ENCODE measurements around the gene FNDC3B. TPM values are rescaled to one million over a fixed set of nuclear protein-coding genes. Genes with fewer than 3 reads are reported as not detected.

FNDC3B gene
- total and polyA plus RNA-seq, 4 donors = 23.3 to 74.2 (median 32.9) TPM

DNA sequence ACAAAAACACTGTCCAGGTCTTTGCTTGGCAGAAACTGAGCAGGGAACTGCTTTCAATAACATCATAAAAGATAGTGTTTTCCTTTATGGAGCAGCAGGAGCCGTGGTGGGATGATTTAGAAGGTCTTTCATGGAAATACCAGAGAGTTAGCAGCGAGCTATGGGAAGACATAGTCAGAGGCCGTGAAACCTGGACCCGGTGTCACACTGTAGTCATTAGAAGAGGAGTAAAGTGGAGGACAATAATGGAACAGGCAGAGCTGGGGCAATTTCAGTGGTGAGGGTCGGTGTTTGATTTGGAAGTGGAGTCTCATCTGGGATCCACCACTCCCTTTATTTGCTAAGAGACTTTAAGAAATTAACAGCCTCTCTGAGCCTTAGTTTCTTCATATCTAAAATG, 351.4 kb downstream of the FNDC3B start:
- Histone ChIP-seq H3K27ac (ENCODE audit: low read depth in 1 of 2, low read length in 2 of 2) (no peak overlapping the region), H3K36me3 (ENCODE audit: control insufficient read depth in 4 of 4, insufficient read depth in 3 of 4, low read depth in 1 of 4, low read length in 3 of 4) (peaks cover 3 to 5% (median 3%) of the 10 kb centered on the region in 4 donors), H3K27me3 (ENCODE audit: control insufficient read depth in 4 of 4, insufficient read depth in 4 of 4, low read length in 3 of 4) (no peaks in the 10 kb centered on the region), H3K4me3 (ENCODE audit: low read depth in 1 of 3, low read length in 3 of 3) (no peak overlapping the region), H3K9me3 (ENCODE audit: control insufficient read depth in 4 of 4, low read length in 3 of 4) (no peaks in the 10 kb centered on the region), H3K4me1 (ENCODE audit: control insufficient read depth in 4 of 4, insufficient read depth in 4 of 4, low read length in 3 of 4) (no peaks in the 10 kb centered on the region), H3K9ac (ENCODE audit: low read depth in 1 of 2, low read length in 2 of 2) (no peak overlapping the region)
- 96% methylated on average over 5 of the region's 5 CpGs for WGBS
- no peak for TF ChIP-seq HNF4A (conservative IDR thresholded peaks at IDR 0.05)
- TF ChIP-seq, protein P1, sequence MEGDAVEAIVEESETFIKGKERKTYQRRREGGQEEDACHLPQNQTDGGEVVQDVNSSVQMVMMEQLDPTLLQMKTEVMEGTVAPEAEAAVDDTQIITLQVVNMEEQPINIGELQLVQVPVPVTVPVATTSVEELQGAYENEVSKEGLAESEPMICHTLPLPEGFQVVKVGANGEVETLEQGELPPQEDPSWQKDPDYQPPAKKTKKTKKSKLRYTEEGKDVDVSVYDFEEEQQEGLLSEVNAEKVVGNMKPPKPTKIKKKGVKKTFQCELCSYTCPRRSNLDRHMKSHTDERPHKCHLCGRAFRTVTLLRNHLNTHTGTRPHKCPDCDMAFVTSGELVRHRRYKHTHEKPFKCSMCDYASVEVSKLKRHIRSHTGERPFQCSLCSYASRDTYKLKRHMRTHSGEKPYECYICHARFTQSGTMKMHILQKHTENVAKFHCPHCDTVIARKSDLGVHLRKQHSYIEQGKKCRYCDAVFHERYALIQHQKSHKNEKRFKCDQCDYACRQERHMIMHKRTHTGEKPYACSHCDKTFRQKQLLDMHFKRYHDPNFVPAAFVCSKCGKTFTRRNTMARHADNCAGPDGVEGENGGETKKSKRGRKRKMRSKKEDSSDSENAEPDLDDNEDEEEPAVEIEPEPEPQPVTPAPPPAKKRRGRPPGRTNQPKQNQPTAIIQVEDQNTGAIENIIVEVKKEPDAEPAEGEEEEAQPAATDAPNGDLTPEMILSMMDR (IDR thresholded peaks at IDR 0.05; ENCODE audit: low read depth, low read length, missing input control) = no peak
- no peak for DNase-seq (ENCODE audit: low spot score)

DNA sequence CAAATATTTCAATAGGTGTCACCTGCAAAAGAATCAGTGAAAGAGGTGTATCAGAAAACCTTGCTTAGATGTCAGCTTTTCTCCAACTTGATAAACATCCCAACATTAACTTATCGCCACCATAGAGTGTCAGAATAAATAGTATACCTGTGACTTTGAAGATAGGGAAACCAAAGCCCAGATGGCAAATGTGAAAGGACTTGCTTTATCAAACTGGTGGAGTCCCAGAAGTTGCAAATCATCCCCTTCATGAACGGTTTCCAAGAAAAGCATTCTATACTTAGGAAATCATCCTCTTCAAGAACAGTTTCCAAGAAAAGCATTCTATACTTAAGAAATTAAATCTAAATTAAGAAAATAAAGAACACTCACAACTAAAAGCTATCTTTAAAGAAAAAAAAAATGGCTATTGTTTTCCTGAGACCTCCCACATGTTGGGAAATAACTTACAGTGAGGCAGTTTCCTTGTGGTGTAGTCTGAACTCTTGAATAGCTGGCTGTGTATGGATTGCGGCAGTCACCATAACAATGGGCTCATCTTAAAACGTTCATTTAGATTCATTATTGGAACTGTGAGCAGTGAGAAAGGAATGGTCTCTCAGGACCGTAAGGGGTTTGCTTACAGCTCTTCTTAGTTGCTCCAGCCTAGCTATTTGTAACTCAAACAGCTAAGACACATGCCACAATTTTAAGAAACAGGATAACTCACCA, 352.4 kb downstream of the FNDC3B start:
- WGBS = 83% methylated on average over 5 of the region's 5 CpGs
- Histone ChIP-seq H3K36me3 (ENCODE audit: control insufficient read depth in 4 of 4, insufficient read depth in 3 of 4, low read depth in 1 of 4, low read length in 3 of 4) (peaks cover 3 to 8% (median 4%) of the 10 kb centered on the region in 4 donors), H3K27ac (ENCODE audit: low read depth in 1 of 2, low read length in 2 of 2) (no peak overlapping the region), H3K4me1 (ENCODE audit: control insufficient read depth in 4 of 4, insufficient read depth in 4 of 4, low read length in 3 of 4) (no peaks in the 10 kb centered on the region), H3K9me3 (ENCODE audit: control insufficient read depth in 4 of 4, low read length in 3 of 4) (no peaks in the 10 kb centered on the region), H3K4me3 (ENCODE audit: low read depth in 1 of 3, low read length in 3 of 3) (no peak overlapping the region), H3K9ac (ENCODE audit: low read depth in 1 of 2, low read length in 2 of 2) (no peak overlapping the region), H3K27me3 (ENCODE audit: control insufficient read depth in 4 of 4, insufficient read depth in 4 of 4, low read length in 3 of 4) (no peaks in the 10 kb centered on the region)
- no peak for DNase-seq (ENCODE audit: low spot score)
- TF ChIP-seq, protein P2, sequence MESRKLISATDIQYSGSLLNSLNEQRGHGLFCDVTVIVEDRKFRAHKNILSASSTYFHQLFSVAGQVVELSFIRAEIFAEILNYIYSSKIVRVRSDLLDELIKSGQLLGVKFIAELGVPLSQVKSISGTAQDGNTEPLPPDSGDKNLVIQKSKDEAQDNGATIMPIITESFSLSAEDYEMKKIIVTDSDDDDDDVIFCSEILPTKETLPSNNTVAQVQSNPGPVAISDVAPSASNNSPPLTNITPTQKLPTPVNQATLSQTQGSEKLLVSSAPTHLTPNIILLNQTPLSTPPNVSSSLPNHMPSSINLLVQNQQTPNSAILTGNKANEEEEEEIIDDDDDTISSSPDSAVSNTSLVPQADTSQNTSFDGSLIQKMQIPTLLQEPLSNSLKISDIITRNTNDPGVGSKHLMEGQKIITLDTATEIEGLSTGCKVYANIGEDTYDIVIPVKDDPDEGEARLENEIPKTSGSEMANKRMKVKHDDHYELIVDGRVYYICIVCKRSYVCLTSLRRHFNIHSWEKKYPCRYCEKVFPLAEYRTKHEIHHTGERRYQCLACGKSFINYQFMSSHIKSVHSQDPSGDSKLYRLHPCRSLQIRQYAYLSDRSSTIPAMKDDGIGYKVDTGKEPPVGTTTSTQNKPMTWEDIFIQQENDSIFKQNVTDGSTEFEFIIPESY (IDR thresholded peaks at IDR 0.05) = no peak
- TF ChIP-seq, protein P3, sequence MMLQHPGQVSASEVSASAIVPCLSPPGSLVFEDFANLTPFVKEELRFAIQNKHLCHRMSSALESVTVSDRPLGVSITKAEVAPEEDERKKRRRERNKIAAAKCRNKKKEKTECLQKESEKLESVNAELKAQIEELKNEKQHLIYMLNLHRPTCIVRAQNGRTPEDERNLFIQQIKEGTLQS (IDR thresholded peaks at IDR 0.05) = no peak
- TF ChIP-seq YY1 (IDR thresholded peaks at IDR 0.05) (no peak), RAD21 (IDR thresholded peaks at IDR 0.05) (no peak), SP1 (IDR thresholded peaks at IDR 0.05) (no peak)

DNA sequence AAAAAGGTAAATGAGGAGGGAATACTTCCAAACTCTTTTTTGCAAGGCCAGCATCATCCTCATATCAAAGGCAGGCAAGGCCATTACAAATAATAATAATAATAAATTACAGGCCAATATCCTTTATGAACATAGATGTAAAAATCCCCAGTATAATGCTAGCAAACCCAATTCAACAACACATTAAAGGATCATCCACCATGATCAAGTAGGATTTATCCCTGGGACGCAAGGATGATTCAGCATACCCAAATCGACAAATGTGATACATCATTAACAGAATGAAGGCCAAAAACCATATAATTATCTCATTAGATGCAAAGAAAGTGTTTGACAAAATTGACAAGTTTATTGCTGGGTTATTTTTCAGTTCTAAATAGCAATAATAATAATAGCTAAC, 355.3 kb downstream of the FNDC3B start:
- DNase-seq (ENCODE audit: low spot score) = no peak
- TF ChIP-seq GABPA (IDR thresholded peaks at IDR 0.05 in 1 of 2, conservative IDR thresholded peaks at IDR 0.05 in 1 of 2) (no peak), HNF4A (conservative IDR thresholded peaks at IDR 0.05) (no peak), SP1 (IDR thresholded peaks at IDR 0.05) (no peak)
- TF ChIP-seq, protein P3 (IDR thresholded peaks at IDR 0.05) = no peak
- TF ChIP-seq, protein P4, sequence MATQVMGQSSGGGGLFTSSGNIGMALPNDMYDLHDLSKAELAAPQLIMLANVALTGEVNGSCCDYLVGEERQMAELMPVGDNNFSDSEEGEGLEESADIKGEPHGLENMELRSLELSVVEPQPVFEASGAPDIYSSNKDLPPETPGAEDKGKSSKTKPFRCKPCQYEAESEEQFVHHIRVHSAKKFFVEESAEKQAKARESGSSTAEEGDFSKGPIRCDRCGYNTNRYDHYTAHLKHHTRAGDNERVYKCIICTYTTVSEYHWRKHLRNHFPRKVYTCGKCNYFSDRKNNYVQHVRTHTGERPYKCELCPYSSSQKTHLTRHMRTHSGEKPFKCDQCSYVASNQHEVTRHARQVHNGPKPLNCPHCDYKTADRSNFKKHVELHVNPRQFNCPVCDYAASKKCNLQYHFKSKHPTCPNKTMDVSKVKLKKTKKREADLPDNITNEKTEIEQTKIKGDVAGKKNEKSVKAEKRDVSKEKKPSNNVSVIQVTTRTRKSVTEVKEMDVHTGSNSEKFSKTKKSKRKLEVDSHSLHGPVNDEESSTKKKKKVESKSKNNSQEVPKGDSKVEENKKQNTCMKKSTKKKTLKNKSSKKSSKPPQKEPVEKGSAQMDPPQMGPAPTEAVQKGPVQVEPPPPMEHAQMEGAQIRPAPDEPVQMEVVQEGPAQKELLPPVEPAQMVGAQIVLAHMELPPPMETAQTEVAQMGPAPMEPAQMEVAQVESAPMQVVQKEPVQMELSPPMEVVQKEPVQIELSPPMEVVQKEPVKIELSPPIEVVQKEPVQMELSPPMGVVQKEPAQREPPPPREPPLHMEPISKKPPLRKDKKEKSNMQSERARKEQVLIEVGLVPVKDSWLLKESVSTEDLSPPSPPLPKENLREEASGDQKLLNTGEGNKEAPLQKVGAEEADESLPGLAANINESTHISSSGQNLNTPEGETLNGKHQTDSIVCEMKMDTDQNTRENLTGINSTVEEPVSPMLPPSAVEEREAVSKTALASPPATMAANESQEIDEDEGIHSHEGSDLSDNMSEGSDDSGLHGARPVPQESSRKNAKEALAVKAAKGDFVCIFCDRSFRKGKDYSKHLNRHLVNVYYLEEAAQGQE (IDR thresholded peaks at IDR 0.05) = no peak
- Histone ChIP-seq H3K4me1 (ENCODE audit: control insufficient read depth in 4 of 4, insufficient read depth in 4 of 4, low read length in 3 of 4) (no peaks in the 10 kb centered on the region), H3K9ac (ENCODE audit: low read depth in 1 of 2, low read length in 2 of 2) (no peak overlapping the region), H3K27ac (ENCODE audit: low read depth in 1 of 2, low read length in 2 of 2) (no peak overlapping the region), H3K4me3 (ENCODE audit: low read depth in 1 of 3, low read length in 3 of 3) (no peak overlapping the region), H3K9me3 (ENCODE audit: control insufficient read depth in 4 of 4, low read length in 3 of 4) (no peaks in the 10 kb centered on the region), H3K27me3 (ENCODE audit: control insufficient read depth in 4 of 4, insufficient read depth in 4 of 4, low read length in 3 of 4) (no peaks in the 10 kb centered on the region), H3K36me3 (ENCODE audit: control insufficient read depth in 4 of 4, insufficient read depth in 3 of 4, low read depth in 1 of 4, low read length in 3 of 4) (peaks cover 7 to 14% (median 9%) of the 10 kb centered on the region in 4 donors)
- WGBS = 99% methylated on average over 2 of the region's 2 CpGs

Measured in liver (tissue), 9 donors.